Amygdala (tissue), 56 donors: ENCODE measurements around the gene CD200R1.

Experiments used
- DNase-seq, 56 donors: peaks; one replicate each; lab custom pipeline; 2025; lab: John Stamatoyannopoulos, UW

CD200R1 gene

GRCh38 chr3:112897791-112898190 lies 77.1 kb downstream of the CD200R1 start:
- no peak for DNase-seq

DNA sequence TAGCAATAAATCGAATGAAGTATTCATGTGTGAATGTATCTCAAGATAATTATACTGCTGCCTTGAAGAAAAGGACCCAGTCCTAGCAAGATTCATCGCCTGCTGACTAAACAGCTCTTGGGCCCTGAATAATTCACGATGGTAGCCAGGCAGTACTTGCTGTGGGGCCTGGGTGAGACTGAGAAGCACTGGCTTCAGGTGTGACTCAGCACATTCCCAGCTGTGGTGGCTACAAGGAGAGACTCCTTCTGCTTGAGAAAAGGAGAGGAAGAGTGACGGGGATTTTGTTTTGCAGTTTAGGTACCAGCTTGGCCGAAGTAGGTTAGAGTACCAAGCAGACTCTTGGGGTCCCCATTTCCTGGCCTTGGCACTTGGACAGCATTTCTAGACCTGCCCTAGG lies 80.6 kb downstream of the CD200R1 start:
- DNase-seq, result no peak

DNA sequence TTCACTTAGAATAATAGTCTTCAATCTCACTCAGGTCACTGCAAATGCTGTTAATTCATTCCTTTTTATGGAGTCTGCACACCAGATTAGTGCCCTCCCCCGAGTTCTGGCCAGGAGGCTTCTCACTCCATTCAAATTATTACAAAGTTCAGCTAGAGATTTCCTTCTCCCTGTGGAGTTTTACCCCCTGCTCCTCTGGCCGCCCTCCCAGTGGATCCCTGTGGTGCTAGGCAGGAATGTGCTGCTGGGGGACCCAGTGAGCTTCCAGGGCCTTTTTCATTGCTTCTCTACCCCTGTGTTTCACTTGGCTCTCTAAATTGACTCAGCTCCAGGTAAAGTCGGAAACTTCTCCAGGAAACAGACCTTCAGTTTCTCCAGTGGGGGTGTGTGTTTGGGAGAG lies 85.5 kb downstream of the CD200R1 start:
- DNase-seq, result no peak

- DNase-seq, result no peak
Measured at GRCh38 chr3:112888381-112889085, 86.4 kb downstream of the CD200R1 start.

DNA sequence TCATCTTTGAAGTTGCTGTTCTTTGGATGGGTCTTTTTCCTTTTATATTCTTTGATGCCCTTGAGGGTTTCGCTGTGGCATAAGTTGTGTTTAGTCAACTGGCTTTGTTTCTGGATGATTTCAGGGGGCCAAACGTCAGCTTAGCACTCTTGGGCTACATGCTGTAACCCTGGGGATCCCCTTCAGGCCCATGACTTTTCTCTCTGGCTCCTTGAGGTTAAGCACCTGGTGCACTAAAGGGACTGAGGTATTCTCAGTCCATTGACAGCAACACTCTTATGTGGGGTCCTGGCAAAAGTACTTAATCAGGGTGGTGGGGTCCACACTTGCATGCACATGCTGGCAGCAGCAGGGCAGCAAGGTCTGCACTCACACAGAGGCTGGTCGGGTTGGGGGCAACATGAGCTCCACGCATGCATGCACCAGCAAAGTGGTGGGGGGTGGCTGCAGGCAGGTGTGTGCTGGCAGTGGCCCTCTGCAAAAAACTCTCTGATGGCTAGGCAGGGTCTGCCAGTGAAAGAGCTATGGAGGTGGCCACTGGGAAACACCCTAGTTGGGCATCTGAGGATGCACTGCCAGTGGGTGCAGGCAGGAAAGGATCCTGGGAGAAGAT lies 90.1 kb downstream of the CD200R1 start:
- DNase-seq, result no peak

GRCh38 chr3:112881891-112882290 lies 93.0 kb downstream of the CD200R1 start:
- no peak for DNase-seq

GRCh38 chr3:112875561-112875960 lies 99.3 kb downstream of the CD200R1 start:
- DNase-seq, result no peak

- no peak for DNase-seq
Measured at GRCh38 chr3:112874725-112875124, 100.2 kb downstream of the CD200R1 start.

- DNase-seq, result no peak
Measured at GRCh38 chr3:112873632-112874031, 101.3 kb downstream of the CD200R1 start.

- no peak for DNase-seq
Measured at GRCh38 chr3:112871735-112872134, 103.2 kb downstream of the CD200R1 start.
